ENCODE data around the gene CDH3.

DNA sequence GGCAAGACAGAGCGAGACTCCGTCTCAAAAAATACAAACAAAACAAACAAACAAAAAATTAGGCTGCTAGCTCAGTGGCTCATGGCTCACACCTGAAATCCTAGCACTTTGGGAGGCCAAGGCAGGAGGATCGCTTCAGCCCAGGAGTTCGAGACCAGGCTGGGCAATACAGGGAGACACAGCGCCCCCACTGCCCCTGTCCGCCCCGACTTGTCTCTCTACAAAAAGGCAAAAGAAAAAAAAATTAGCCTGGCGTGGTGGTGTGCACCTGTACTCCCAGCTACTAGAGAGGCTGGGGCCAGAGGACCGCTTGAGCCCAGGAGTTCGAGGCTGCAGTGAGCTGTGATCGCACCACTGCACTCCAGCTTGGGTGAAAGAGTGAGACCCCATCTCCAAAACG, 91.5 kb downstream of the CDH3 start:
- TF ChIP-seq, protein P1, sequence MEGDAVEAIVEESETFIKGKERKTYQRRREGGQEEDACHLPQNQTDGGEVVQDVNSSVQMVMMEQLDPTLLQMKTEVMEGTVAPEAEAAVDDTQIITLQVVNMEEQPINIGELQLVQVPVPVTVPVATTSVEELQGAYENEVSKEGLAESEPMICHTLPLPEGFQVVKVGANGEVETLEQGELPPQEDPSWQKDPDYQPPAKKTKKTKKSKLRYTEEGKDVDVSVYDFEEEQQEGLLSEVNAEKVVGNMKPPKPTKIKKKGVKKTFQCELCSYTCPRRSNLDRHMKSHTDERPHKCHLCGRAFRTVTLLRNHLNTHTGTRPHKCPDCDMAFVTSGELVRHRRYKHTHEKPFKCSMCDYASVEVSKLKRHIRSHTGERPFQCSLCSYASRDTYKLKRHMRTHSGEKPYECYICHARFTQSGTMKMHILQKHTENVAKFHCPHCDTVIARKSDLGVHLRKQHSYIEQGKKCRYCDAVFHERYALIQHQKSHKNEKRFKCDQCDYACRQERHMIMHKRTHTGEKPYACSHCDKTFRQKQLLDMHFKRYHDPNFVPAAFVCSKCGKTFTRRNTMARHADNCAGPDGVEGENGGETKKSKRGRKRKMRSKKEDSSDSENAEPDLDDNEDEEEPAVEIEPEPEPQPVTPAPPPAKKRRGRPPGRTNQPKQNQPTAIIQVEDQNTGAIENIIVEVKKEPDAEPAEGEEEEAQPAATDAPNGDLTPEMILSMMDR (IDR thresholded peaks at IDR 0.05): no peak
- no peak for TF ChIP-seq POLR2A (IDR thresholded peaks at IDR 0.05)

Data from esophagus squamous epithelium (tissue), 4 donors.